ENCODE measurements around the gene IRX3. TPM values are rescaled to one million over a fixed set of nuclear protein-coding genes. Genes with fewer than 3 reads are reported as not detected.

The IRX3 gene
- total RNA-seq, 1 experiment from 2014 or later = 2.4 TPM

DNA sequence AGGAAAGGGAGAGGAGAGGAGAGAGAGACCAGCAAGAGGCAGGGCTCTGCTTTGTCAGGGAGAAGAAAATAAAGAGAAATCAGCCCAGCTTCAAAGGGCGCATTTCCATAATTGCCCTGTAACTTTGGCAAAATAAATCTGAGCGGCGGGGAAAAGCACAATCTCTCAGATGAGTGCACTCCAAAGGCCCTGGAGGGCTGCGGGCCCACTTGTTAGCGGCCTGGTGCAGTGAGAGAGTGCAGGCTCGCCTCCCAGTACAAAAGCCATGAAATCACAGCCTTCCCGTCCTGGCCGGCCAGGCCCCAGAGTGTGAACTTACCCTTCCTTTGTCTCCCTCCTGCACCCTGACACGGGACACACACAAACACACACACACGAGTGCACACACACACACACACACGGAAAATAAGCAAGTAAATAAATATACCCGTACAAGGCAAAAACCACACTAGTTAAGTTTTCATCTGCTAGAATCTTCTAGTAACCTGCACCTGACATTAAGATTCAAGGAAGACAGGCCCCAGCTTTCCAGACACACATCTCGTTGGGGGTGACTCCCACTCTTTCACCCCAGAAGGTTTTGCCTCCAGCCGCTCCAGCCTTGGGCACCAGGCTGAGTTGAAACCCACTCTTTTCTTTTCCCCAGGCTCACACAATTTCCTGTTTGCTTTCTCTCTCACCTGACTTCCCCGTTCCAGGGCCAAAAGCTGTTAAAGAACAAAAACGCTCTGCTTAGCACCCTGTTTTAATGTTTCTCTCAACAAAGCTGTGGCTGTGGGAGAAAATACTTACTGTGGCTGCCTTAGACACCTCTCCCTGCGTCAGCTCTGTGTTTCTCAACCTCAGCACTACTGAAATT lies 8.5 kb downstream of the IRX3 start:
- Mint-ChIP-seq H3K27ac (no peak overlapping the region), H3K9me3 (no peaks in the 10 kb centered on the region), H3K4me1 (peaks cover 9 to 28% of the 10 kb centered on the region in 2 experiments), H3K4me3 (no peak overlapping the region; a peak in 1 of 5 replicates), H3K36me3 (ENCODE audit: insufficient read depth in 1 of 3, low read depth in 3 of 3) (no peaks in the 10 kb centered on the region), H3K27me3 (ENCODE audit: low read depth) (peaks cover 53% of the 10 kb centered on the region)
- H3K23me2 ChIP-seq (ENCODE audit: insufficient read length, low read depth, low read length, poor library complexity, severe bottlenecking) = peaks cover 7% of the 10 kb centered on the region
- H3K4me1 ChIP-seq (ENCODE audit: insufficient read depth, low read length) = no peaks in the 10 kb centered on the region
- no peak overlapping the region for H3K9ac ChIP-seq (ENCODE audit: extremely low read depth, insufficient read length, low read length)
- no peak overlapping the region for H2AFZ ChIP-seq (ENCODE audit: low read length)
- no peak overlapping the region for H3K23ac ChIP-seq (ENCODE audit: insufficient read length, low read depth, low read length)
- no peaks in the 10 kb centered on the region for H3K9me3 ChIP-seq (ENCODE audit: control insufficient read depth, low read depth, low read length)
- H3K18ac ChIP-seq (ENCODE audit: insufficient read length, low read depth, low read length) = no peak overlapping the region
- no peak overlapping the region for H2BK12ac ChIP-seq (ENCODE audit: insufficient read length, low read depth, low read length)
- no peak overlapping the region for H4K91ac ChIP-seq (ENCODE audit: insufficient read length, low read depth, low read length)
- H3K14ac ChIP-seq (ENCODE audit: insufficient read depth, low read length) = no peak overlapping the region
- DNase-seq = no peak
- no peak overlapping the region for H2BK120ac ChIP-seq (ENCODE audit: low read depth, low read length, poor library complexity, severe bottlenecking)
- TF ChIP-seq, protein P1, sequence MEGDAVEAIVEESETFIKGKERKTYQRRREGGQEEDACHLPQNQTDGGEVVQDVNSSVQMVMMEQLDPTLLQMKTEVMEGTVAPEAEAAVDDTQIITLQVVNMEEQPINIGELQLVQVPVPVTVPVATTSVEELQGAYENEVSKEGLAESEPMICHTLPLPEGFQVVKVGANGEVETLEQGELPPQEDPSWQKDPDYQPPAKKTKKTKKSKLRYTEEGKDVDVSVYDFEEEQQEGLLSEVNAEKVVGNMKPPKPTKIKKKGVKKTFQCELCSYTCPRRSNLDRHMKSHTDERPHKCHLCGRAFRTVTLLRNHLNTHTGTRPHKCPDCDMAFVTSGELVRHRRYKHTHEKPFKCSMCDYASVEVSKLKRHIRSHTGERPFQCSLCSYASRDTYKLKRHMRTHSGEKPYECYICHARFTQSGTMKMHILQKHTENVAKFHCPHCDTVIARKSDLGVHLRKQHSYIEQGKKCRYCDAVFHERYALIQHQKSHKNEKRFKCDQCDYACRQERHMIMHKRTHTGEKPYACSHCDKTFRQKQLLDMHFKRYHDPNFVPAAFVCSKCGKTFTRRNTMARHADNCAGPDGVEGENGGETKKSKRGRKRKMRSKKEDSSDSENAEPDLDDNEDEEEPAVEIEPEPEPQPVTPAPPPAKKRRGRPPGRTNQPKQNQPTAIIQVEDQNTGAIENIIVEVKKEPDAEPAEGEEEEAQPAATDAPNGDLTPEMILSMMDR (conservative IDR thresholded peaks at IDR 0.05) = no peak
- no peak overlapping the region for H3K4me2 ChIP-seq (ENCODE audit: insufficient read depth, insufficient read length, low read length)
- no peak overlapping the region for H4K5ac ChIP-seq (ENCODE audit: insufficient read length, low read depth, low read length)
- no peak overlapping the region for H2BK15ac ChIP-seq (ENCODE audit: low read depth, low read length)
- no peaks in the 10 kb centered on the region for H4K20me1 ChIP-seq (ENCODE audit: control insufficient read depth, insufficient read depth, insufficient read length)
- H4K8ac ChIP-seq (replicated peaks; ENCODE audit: insufficient read length, low read depth, low read length) = no peak overlapping the region
- H2AK5ac ChIP-seq (ENCODE audit: insufficient read length, low read length) = no peak overlapping the region
- H3K79me2 ChIP-seq (ENCODE audit: insufficient read depth, low read length) = no peaks in the 10 kb centered on the region
- H3K27me3 ChIP-seq (ENCODE audit: insufficient read depth, low read length) = peaks cover 30% of the 10 kb centered on the region; the same call in 1 of the 2 replicates
- WGBS (ENCODE audit: extremely low coverage, insufficient read length, low lambda C conversion rate) = no CpG with 5 or more reads among the region's 17 CpGs
- H3K56ac ChIP-seq (ENCODE audit: insufficient read length, low read depth, low read length) = no peak overlapping the region
- H2BK5ac ChIP-seq (ENCODE audit: insufficient read length, low read length) = no peak overlapping the region
- no peak overlapping the region for H3K4ac ChIP-seq (ENCODE audit: low read depth, low read length)
- H3K79me1 ChIP-seq (ENCODE audit: insufficient read depth, low read depth, low read length, poor library complexity, severe bottlenecking) = no peaks in the 10 kb centered on the region
- no peak overlapping the region for H3T11ph ChIP-seq (ENCODE audit: low read length)
- no peak overlapping the region for H2BK20ac ChIP-seq (ENCODE audit: low read depth, low read length, poor library complexity, severe bottlenecking)
- no peak overlapping the region for H3K27ac ChIP-seq (ENCODE audit: insufficient read length, low read depth, low read length)
